HG02840 (cell line): ENCODE measurements around the gene MUC16.
"Not testable (repeated sequence)": the region's sequence is repeated elsewhere in the genome, so short reads cannot be mapped to it uniquely, and the experiment has no call there.

ENCODE experiments used
- ATAC-seq: cut with Tn5 transposase; IDR thresholded peaks from one replicate; pipeline ENCODE4 v1.9.1; 2021; ENCODE audit warnings: mild to moderate bottlenecking, moderate library complexity, moderate number of reproducible peaks; ENCODE audit not compliant: unreplicated experiment, low FRiP score

The MUC16 gene

DNA sequence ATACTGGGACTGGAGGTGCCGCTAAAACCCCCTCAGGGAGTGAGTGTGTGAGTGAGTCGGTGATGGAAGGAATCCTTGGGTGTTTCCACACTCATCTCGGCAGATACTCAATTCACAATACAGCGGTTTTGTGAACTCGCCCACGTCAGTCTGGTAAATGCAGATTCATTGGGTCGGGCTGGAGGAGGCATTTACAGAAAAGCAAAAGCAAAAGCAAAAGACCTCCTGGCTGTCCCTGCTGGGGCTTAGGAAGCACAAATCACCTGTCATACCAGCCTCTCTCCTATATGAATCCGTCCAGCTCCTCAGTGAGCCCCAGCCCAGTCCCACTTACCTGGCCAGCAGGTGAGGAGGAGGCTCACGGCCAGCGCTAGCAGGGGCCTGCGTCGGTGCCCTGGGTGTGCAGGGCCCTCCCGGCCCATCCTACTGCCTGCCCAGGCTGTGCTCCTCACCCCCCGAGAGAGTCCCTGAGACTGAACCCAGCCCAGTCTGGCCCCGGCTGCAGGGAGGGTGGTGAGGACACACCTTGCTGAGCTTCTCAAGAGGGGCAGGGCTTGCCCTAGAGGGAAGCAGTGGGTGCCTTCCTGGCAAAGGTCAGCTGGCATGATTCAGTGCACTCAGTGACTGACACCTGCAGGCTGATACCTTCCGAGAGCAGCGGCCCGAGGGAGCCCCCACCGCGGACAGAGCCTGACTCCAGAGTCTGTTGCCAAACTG is at the start of gene MUC16:
Gene MUC16, minus strand, starts transcription at position 475 of the 717 bp plus-strand sequence.
- no peak for ATAC-seq

DNA sequence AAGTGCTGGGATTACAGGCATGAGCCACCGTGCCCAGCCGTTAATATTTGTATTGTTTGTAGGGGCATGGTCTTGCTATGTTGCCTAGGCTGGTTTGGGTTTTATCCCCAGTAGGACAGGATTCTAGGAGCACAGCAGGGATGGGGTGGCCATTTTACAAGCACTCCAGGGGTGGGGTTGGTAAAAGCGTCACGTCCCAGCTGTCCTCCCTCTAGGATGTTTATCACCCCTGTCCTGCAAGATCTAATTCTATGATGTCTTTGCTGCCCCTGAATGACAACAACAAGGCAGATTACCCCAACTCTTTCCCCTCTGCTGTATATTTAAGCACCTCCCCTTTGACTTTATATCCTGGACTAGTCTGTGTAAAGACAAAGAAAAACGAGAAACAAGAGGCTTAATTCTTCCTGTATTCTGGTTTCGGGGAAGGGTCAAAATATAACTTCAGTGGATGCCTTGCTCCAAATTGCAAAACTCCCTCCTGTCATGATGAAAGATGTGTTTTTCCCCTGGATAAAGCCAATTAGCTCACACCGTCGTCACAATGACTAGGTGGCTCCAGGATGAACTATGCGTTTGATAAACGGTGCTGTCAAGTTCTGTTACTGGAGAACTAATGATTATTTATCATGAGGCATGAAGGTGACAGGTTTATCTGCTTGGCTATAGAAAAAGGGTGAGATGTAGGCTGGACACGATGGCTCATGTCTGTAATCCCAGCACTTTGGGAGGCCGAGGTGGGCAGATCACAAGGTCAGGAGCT is 48.9 kb upstream of the MUC16 start:
- ATAC-seq, result no peak

DNA sequence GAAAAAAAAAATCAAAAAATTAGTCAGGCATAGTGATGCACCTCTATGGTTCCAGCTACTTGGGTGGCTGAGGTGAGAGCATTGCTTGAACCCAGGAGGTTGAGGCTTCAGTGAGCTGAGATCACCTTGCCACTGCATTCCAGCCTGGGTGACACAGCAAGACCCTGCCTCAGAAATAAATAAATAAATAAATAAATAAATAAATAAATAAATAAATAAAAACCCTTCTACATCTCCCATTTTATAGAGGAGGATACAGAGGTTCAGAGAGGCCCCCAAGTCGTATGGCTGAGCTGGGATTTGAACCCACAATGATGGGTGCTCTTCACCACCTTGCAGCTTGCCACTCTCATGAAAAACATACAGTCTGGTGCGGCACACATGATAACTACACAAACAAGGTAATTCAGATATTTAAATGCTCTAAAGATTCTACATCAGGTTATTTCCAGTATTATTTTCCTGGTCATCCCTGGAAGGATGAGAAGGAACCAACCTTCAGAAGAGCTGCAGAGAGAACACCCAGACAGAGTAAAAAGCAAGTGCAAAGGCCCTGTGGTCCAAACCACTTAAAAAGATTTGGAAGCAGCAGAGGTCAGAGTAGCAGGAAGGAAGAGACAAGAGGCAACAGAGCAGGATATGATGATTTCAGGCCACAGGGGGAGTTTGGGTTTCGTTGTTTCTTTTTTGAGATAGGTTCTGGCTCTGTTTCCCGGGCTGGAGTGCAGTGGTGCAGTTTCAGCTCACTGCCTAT is 47.5 kb upstream of the MUC16 start:
- ATAC-seq, result no peak

DNA sequence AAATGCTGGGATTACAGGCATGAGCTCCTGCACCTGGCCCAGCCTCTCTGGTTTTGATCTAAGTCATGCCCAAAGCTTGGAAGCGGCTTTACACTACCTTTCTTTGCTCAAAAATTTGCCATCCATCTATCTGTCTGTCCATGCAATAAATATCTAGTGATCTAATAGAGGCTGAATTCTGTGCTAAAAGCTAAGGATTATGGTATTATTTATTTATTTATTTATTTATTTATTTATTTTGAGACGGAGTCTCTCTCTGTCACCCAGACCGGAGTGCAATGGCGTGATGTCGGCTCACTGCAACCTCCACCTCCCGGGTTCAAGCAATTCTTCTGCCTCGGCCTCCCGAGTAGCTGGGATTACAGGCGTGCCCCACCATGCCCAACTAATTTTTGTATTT is 45.9 kb upstream of the MUC16 start:
- not testable (repeated sequence) for ATAC-seq

DNA sequence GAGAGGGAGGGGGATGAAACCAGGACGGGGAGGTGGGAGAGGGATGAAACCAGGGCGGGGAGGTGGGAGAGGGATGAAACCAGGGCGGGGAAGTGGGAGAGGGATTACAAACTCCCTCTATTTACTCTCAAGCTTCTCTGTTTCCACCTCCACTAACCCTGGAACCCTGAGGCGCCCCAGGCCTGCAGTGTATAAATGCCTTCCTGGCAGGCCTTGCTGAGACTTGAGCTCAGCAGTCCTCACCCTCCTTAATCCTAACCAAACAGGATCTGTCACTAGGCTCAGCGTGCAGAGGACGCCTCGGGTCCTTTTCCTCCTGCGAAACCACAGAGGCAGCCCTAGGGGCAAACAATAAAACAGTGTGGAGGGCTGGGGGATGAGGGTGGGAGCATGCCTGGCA is 44.6 kb upstream of the MUC16 start:
- ATAC-seq, result no peak

DNA sequence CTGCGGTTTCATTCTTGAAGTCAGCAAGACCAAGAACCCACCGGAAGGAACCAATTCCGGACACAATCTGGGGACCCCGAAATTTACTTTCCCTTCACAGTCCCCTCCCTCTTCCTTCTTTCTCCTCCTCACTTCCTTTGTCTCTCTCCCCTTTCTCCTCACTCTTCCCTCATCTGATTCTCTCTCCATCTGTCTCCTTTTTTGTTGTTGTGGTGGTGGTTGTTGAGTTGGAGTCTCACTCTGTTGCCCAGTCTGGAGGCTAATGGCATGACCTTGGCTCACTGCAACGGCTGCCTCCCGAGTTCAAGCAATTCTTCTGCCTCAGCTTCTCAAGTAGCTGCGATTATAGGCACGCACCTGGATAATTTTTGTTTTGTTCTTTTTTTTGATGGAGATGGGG is 44.0 kb upstream of the MUC16 start:
- no peak for ATAC-seq

DNA sequence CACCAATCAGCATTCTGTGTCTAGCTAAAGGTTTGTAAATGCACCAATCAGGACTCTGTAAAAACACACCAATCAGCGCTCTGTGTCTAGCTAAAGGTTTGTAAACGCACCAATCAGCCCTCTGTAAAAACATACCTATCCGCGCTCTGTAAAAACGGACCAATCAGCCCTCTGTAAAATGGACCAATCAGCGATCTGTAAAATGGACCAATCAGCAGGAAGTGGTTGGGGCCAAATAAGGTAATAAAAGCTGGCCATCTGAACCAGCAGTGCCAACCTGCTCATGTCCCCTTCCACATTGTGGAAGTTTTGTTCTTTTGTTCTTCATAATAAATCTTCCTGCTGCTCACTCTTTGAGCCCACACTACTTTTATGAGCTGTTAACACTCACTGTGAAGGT is 43.5 kb upstream of the MUC16 start:
- ATAC-seq, result not testable (repeated sequence)

DNA sequence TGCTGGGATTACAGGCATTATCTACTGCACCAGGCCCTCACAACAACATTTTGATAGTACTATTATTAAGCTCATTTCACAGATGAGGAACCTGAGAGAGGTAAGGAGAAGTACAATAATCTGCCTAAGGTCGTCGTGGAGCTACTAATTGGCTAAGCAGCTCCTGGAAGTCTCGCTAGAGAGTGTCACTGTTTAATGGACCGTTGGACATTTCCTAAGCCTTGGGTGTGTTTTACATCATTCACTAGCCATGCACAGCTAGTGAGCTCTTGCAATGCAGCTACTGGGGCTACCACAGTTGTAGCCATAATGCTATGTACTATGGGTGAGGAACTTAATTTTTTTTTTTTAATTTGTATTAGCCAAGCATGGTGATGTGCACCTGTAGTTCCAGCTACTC is 42.7 kb upstream of the MUC16 start:
- no peak for ATAC-seq

DNA sequence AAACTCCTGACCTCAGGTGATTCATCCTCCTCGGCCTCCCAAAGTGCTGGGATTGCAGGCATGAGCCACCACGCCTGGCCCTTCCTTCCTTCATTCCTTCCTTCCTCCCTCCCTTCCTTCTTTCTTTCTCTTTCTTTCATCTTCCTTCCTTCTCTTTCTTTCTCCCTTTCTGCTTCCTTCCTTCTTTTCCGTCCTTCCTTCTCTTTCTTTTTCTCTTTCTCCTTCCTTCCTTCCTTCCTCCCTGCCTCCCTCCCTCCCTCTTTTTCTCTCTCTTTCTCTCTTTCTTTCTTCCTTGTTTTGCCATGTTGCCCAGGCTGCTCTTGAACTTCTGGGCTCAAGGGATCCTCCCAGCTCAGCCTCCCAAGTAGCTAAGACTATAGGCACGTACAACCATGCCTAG is 36.5 kb upstream of the MUC16 start:
- no peak for ATAC-seq

DNA sequence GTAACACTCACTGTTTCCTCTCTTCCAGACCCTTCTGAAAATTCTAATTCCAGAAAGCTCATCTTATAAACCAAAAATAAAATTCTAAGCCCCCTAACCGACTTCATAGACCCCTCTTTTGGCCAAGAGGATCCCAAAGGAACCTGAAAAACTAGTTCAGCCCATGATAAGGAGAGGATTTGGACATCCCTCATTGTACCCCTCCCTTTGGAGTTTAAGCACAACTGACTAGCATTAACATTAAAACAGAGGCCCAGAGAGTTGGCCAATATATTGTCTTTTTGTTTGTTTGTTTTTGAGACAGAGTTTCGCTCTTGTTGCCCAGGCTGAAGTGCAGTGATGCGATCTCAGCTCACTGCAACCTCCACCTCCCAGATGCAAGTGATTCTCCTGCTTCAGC is 34.2 kb upstream of the MUC16 start:
- no peak for ATAC-seq

DNA sequence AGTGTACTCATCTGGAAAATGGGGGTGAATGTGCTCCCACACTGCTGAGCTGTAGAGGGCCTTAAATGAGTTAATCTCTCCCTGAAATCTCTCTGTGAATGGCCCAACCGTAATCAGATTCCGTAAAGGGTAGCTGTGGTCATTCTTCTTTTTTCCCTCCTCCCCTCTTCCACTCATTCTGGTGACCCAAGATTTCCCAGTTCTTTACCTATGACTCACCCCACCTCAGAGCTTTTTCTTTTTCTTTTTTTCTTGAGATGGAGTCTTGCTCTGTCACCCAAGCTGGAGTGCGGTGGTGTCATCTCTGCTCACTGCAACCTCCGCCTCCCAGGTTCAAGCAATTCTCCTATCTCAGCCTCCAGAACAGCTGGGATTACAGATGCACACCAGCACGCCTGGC is 33.3 kb upstream of the MUC16 start:
- no peak for ATAC-seq

DNA sequence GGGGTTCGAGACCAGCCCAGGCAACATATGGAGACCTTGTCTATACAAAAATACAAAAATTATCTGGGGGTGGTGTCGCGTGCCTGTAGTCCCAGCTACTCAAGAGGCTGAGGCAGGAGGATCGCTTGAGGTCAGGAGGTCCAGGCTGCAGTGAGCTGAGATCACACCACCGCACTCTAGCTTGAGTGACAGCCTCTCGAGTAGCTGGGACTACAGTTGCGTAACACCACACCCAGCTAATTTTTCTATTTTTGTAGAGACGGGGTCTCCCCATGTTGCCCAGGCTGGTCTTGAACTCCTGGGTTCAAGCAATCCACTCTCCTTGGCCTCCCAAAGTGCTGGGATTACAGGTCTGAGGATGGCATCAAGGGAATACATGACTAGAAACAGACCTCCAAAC is 30.8 kb upstream of the MUC16 start:
- ATAC-seq, result no peak

DNA sequence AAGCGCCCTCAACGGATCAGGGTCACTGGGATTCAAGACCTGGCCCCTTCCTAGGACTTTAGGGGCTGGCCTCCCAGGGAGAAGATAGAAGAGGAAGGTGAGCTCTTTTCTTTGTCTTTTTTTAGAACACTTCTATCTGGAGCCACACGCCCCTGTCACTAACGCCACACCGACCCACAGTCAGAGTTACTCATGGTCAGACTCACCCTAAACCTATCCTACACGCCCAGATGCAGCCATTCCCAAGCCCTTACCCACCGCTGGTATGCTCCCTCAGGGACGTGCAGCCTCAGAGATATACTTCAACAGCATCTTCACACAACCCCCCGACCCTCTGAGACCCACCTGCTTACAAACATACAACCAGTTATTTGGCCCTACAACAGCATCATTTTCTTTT is 29.9 kb upstream of the MUC16 start:
- ATAC-seq, result no peak

DNA sequence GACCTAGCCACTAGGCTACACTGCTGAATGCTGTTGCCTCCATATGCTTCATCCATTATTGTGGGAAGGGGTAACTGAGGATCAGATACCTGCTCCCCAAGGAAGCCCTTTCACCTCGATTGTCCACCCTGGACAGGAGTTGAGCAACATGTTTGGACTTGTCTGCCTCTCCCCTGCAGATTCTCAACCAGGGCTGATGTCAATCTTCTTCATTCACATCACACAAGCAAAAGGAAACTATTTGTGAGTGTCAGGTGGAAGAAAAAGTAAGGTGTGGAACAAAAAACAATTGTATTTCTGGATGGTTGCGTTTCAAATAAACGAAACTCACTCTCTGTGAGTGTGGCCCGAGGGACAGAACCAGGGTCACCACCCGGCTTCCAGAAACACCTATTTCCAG is 29.5 kb upstream of the MUC16 start:
- ATAC-seq, result no peak

DNA sequence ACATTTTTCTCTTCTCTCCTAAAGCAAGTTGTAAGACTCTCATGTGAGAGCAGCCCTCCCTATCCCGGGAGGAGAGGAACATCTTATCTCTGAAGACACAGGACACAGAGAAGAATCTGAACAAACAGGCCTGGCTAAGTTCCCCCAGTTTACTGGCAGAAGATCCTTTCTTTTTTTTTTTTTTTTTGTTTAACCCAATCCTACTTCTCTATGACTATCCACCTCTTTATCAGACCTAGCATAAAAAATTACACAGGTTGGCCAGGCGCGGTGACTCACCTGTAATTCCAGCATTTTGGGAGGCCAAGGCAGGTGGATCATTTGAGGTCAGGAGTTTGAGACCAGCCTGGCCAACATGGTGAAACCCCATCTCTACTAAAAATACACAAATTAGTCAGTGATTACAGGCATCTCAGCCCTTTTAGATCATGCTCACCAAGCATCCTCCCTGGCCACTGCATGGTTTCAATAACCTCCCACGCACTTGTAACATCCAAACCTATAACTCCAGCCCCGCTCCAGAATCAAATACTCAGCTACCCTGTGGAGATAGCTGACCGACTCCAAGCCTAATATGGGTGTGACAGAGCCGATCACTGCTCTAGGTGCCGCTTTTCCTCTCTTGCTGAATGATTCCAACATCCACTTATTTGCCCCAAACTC is 27.3 kb upstream of the MUC16 start:
- ATAC-seq, result no peak

DNA sequence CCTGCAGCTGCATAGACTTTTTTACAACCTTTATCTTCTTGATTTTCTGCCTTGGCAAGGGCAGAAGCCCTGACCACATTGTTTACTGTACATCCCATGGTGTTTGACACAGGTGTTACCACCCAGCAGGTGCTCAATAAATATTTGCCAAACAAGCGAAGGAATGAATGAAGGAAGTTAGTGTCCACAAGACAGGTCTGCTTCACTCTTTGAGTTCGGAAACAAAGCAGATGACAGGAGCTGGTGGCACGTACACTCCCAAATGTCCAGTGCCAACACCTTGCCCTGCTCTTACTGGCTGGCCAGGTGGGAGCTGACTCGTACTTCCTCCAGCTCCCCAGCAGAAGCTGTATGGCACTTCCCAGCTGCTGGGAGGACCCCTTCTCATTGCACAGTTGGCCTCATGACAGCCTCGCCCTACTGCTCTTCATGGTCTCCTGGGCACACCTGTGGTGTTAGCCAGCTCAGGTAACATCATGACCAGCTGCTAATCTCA is 22.0 kb upstream of the MUC16 start:
- no peak for ATAC-seq

DNA sequence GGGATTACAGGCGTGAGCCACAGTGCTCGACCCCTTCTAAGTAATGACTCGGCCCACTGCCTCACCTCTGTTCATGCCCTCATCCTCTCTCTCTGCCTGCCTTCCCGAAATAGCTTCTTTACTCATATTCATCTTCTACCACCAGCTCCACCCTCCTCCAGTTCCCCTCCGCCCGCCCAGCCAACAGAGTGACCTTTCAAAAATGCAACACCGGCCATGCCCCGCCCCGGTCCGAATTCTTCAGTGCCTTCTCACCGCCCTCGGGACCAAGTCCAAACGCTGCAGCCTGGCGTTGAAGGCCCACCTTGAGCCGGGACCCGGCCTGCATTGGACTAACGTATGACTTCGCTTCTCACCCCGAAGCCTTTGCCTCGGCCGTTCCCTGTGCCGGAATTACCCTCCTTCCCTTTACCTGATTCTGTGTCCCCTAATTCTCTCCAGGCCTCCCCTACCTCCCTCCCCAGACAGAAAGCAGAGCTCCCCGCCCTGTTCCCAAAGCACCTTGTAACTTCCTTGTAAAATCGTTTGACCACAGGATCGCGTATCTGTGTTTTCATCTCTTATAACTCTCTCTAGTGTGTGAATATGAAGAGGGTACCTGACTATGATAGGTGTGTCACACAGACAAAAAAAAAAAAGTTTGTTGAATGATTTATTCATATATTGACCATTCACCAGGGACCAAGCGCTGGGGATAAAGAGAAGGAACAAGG is 8.1 kb upstream of the MUC16 start:
- ATAC-seq, result no peak

DNA sequence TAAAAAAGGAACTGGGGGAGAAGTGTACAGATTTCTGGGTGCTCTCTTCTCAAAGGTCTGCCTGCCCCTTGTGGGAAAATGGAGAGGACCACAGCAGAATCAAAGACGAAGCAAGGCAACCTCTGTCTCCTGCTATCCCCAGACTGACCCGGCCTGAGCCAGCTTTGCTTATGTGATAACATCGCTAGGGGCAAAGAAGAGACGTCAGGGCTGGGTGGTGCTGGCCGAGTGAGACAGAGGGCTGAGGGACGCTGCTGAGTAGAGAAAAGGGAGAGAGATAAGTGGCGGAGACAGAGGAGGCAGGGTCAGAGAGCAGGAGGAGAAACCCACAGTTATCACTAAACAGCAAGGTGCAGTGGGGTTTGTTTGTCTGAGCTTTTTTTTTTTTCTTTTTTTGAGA is 4.6 kb upstream of the MUC16 start:
- no peak for ATAC-seq

DNA sequence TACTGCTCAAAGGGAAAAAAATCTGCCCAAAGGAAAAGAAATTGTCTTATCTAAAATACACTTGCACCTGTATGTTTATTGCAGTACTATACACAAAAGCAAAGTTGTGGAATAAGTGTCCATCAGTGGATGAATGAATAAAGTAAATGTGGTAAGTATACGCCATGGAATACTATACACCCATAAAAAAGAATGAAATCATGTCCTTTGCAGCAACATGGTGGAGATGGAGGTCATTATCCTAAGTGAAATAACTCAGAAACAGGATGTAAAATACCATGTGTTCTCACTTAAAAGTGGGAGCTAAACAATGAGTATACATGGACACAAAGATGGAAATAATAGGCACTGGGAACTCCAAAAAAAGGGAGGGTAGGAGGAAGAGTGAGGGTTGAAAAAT is 3.8 kb upstream of the MUC16 start:
- ATAC-seq, result no peak

DNA sequence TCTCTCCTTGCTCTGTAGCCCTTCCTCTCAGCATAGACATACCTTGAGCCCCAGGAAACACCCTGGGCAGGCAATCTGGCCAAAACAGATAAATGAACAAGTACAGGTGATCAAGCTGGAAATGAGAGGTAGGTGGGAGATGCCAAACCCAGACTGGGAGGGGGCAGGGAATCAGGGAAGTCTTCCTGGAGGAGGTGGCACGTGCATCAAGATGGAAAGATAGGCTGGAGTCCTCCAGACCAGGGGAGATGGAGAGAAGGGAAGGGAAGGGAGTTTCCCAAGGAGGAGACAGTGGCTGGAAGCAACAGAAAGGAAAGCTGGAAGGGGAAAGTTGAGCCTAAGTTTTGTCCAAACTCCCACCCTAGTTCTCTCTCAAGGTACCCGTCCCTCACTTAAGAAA is 1.7 kb upstream of the MUC16 start:
- no peak for ATAC-seq
